GM12878 (cell line): ENCODE measurements around the gene KCNIP2. TPM values are rescaled to one million over a fixed set of nuclear protein-coding genes. Genes with fewer than 3 reads are reported as not detected.

Experiments
- ATAC-seq: fragments of 200-7000 bp; cut with Tn5 transposase; 3 replicates; pipeline ENCODE4 v1.9.1; 2020; ENCODE audit warnings: mild to moderate bottlenecking, moderate library complexity
- BruUV-seq: library from RNA; stranded (reverse); fragments of 400-500 nt; replicated peaks from 2 replicates; lab custom pipeline; 2021; lab: Mats Ljungman, UMichigan
- CTCF ChIA-PET: fragments of 300-600 bp; sonication (Branson Sonifier 250); formaldehyde crosslinking; extraction: SDS; loops from one replicate; lab custom pipeline; 2021; ENCODE audit warnings: inconsistent platforms; lab: Yijun Ruan, JAX
- POLR2A ChIA-PET: fragments of 350-600 bp; formaldehyde crosslinking; extraction: SDS; loops from one replicate; lab custom pipeline; 2021; ENCODE audit warnings: inconsistent platforms; lab: Charles Lee
- RAD21 ChIA-PET: fragments of 300-600 bp; sonication (Branson Sonifier 250); formaldehyde crosslinking; loops from one replicate; lab custom pipeline; 2023; ENCODE audit warnings: antibody characterized with exemption; ENCODE audit not compliant: unreplicated experiment; lab: Charles Lee
- SMC1A ChIA-PET: fragments of 300-600 bp; sonication (Branson Sonifier 250); formaldehyde crosslinking; loops from one replicate; lab custom pipeline; 2023; ENCODE audit not compliant: unreplicated experiment, uncharacterized antibody; lab: Charles Lee
- DNase-seq: peaks from one replicate; pipeline ENCODE4 v3.0.0-alpha.2; 2011; ENCODE audit warnings: low read depth, low spot score
- FAIRE-seq: peaks from 3 replicates; lab custom pipeline; 2011; peaks lifted over from hg19 to GRCh38; lab: Jason Lieb, UNC
- H2AFZ ChIP-seq: 2 replicates; pipeline ENCODE4 v1.6.0; 2011; ENCODE audit warnings: low read depth, low read length, control low read depth; ENCODE audit not compliant: control insufficient read depth
- H3K27ac ChIP-seq: 2 replicates; pipeline ENCODE4 v1.5.1; 2011; ENCODE audit warnings: control low read depth; ENCODE audit not compliant: control insufficient read depth, insufficient read depth
- H3K27me3 ChIP-seq, 2 experiments: replicated peaks in 1 of 2; 2 replicates each; pipeline versions ENCODE4 v1.6.0 to v1.6.1; 2011; ENCODE audit warnings: low read length in 1 of 2; ENCODE audit not compliant: control insufficient read depth in 2 of 2, insufficient read depth in 2 of 2
- H3K36me3 ChIP-seq, 2 experiments: 2 replicates each; pipeline ENCODE4 v1.5.1; 2011; ENCODE audit warnings: low read length in 1 of 2; ENCODE audit not compliant: control insufficient read depth in 2 of 2, insufficient read depth in 2 of 2
- H3K4me1 ChIP-seq: 2 replicates; pipeline ENCODE4 v1.6.1; 2011; ENCODE audit warnings: mild to moderate bottlenecking, low read length, moderate library complexity, mixed read lengths; ENCODE audit not compliant: control insufficient read depth, insufficient read depth
- H3K4me2 ChIP-seq: 2 replicates; pipeline ENCODE4 v1.6.0; 2011; ENCODE audit warnings: control low read depth; ENCODE audit not compliant: control insufficient read depth, insufficient read depth
- H3K4me3 ChIP-seq: fragments of 200-600 bp; sonication (generic); 2 replicates; pipeline ENCODE4 v1.5.1; 2016
- H3K79me2 ChIP-seq: 2 replicates; pipeline ENCODE4 v1.6.0; 2011; ENCODE audit warnings: low read length; ENCODE audit not compliant: control insufficient read depth, insufficient read depth
- H3K9ac ChIP-seq: 2 replicates; pipeline ENCODE4 v1.8.0; 2011; ENCODE audit warnings: low read length, control low read depth, mixed read lengths; ENCODE audit not compliant: control insufficient read depth, insufficient read depth
- H3K9me3 ChIP-seq: replicated peaks from 3 replicates; pipeline ENCODE4 v1.5.1; 2011; ENCODE audit warnings: mild to moderate bottlenecking, low read length; ENCODE audit not compliant: control insufficient read depth, insufficient read depth
- H4K20me1 ChIP-seq: 2 replicates; pipeline ENCODE4 v1.6.0; 2011; ENCODE audit not compliant: control insufficient read depth, insufficient read depth
- ATF3 ChIP-seq: IDR thresholded peaks from 2 replicates; pipeline ENCODE4 v1.6.1; 2011; ENCODE audit warnings: low read depth, mild to moderate bottlenecking, low read length, moderate library complexity, borderline replicate concordance; ENCODE audit errors: extremely low read depth
- BCL3 ChIP-seq: IDR thresholded peaks from 2 replicates; pipeline ENCODE4 v1.6.1; 2011; ENCODE audit warnings: borderline replicate concordance, low read depth, mild to moderate bottlenecking, moderate library complexity, low read length; ENCODE audit not compliant: insufficient read depth, poor library complexity, severe bottlenecking
- BHLHE40 ChIP-seq, 2 experiments: fragments of 450-650 bp in 1 of 2; IDR thresholded peaks; 2 replicates each; pipeline ENCODE4 v1.6.1; 2011 to 2017; ENCODE audit warnings: low read depth in 2 of 2, borderline replicate concordance in 1 of 2, improper control_type of control experiment in 1 of 2, low read length in 1 of 2, mild to moderate bottlenecking in 1 of 2
- CTCF ChIP-seq, 3 experiments: IDR thresholded peaks in 2 of 3; conservative IDR thresholded peaks in 1 of 3; 2 replicates each; pipeline ENCODE4 v1.5.1; 2011; ENCODE audit warnings: low read depth in 3 of 3, low read length in 3 of 3, mild to moderate bottlenecking in 3 of 3, control low read depth in 2 of 3, moderate library complexity in 2 of 3, inconsistent platforms in 1 of 3, mixed read lengths in 1 of 3; ENCODE audit not compliant: control insufficient read depth in 2 of 3, insufficient read depth in 1 of 3; ENCODE audit errors: extremely low read depth in 1 of 3
- FOXM1 ChIP-seq: IDR thresholded peaks from 2 replicates; pipeline ENCODE4 v1.6.1; 2012; ENCODE audit warnings: low read depth, mild to moderate bottlenecking, inconsistent platforms, low read length, moderate library complexity
- HCFC1 ChIP-seq: fragments of 150-350 bp; IDR thresholded peaks from 2 replicates; pipeline ENCODE4 v1.6.1; 2014; ENCODE audit warnings: low read length
- JUND ChIP-seq: IDR thresholded peaks from 2 replicates; pipeline ENCODE4 v1.6.1; 2012; ENCODE audit warnings: low read depth, mild to moderate bottlenecking, low read length, improper control_type of control experiment, moderate library complexity
- KDM1A ChIP-seq: fragments of 200-600 bp; sonication (generic); IDR thresholded peaks from 2 replicates; pipeline ENCODE4 v1.6.1; 2016; ENCODE audit warnings: borderline replicate concordance
- KLF5 ChIP-seq: fragments of 450-650 bp; IDR thresholded peaks from 2 replicates; pipeline ENCODE4 v1.6.1; 2014; ENCODE audit warnings: mild to moderate bottlenecking; ENCODE audit not compliant: partially characterized antibody
- NFIC ChIP-seq: IDR thresholded peaks from 2 replicates; pipeline ENCODE4 v1.6.1; 2012; ENCODE audit warnings: low read depth, mild to moderate bottlenecking, inconsistent platforms, low read length, moderate library complexity
- NFXL1 ChIP-seq: fragments of 450-650 bp; IDR thresholded peaks from 2 replicates; pipeline ENCODE4 v1.6.1; 2017; ENCODE audit warnings: antibody characterized with exemption, mild to moderate bottlenecking, borderline replicate concordance
- PAX5 ChIP-seq: IDR thresholded peaks from 2 replicates; pipeline ENCODE4 v1.6.1; 2011; ENCODE audit warnings: low read depth, low read length, borderline replicate concordance
- POLR2AphosphoS5 ChIP-seq: IDR thresholded peaks from 2 replicates; pipeline ENCODE4 v1.6.1; 2011; ENCODE audit warnings: mild to moderate bottlenecking, low read length, inconsistent platforms
- RAD21 ChIP-seq: IDR thresholded peaks from 2 replicates; pipeline ENCODE4 v1.6.1; 2011; ENCODE audit warnings: mild to moderate bottlenecking, low read depth, low read length, moderate library complexity; ENCODE audit not compliant: insufficient read depth
- SMARCA5 ChIP-seq: fragments of 450-650 bp; IDR thresholded peaks from 2 replicates; pipeline ENCODE4 v1.6.1; 2017; ENCODE audit warnings: mild to moderate bottlenecking
- STAT3 ChIP-seq: IDR thresholded peaks from 2 replicates; pipeline ENCODE4 v1.6.1; 2011; ENCODE audit warnings: low read depth, low read length, improper control_type of control experiment
- ZNF207 ChIP-seq: fragments of 450-650 bp; IDR thresholded peaks from 2 replicates; pipeline ENCODE4 v1.6.1; 2014; ENCODE audit warnings: antibody characterized with exemption, mild to moderate bottlenecking, borderline replicate concordance
- WGBS: methylation state at CpG from one replicate; pipeline ENCODE4 v1.1.6; 2016; ENCODE audit warnings: low lambda C conversion rate; ENCODE audit not compliant: insufficient replicate concordance, insufficient coverage; ENCODE audit errors: missing lambda C conversion rate; 5-methylcytosine and 5-hydroxymethylcytosine counted together
- in situ Hi-C: fragments of 300-500 bp; cut with MboI; formaldehyde crosslinking; loops from 9 replicates; pipeline ENCODE4 v1.14.3; 2018; ENCODE audit warnings: mixed read lengths
- intact Hi-C: fragments of 100-400 bp; cut with micrococcal nuclease; formaldehyde crosslinking; loops from one replicate; pipeline ENCODE4 v1.14.2; 2022; ENCODE audit not compliant: unreplicated experiment
- polyA plus RNA-seq, 11 experiments: library from polyadenylated mRNA; depleted of rRNA in 4 of 11; unstranded in 6 of 11; stranded (reverse) in 5 of 11; fragments of >200 nt; fragmentation: Nextera tagmentation in 4 of 11; fragmentation: Illumina TruSeq in 1 of 11; extraction: Ambion mirVana in 4 of 11; extraction: Trizol in 1 of 11; gene quantifications; 1 replicate in 1 of 11; 2 replicates in 10 of 11; pipeline versions ENCODE4 v1.2.1 to v1.2.3, GENCODE V29; 2011 to 2016; ENCODE audit warnings: inconsistent platforms in 2 of 11, missing spikeins in 2 of 11, low read depth in 1 of 11
- total RNA-seq, 4 experiments: library from RNA; depleted of rRNA in 3 of 4; stranded (reverse); fragments of >200 nt in 3 of 4; fragmentation: Illumina TruSeq in 1 of 4; extraction: Trizol in 1 of 4; gene quantifications; 2 replicates each; pipeline versions ENCODE4 v1.2.1 to v1.2.3, GENCODE V29; 2013 to 2021
- TF ChIP-seq, protein P1 (sequence below): IDR thresholded peaks from 2 replicates; pipeline ENCODE4 v1.6.1; 2012; ENCODE audit warnings: low read depth, low read length, improper control_type of control experiment

KCNIP2 gene
- total and polyA plus RNA-seq, 10 of the 15 experiments (the other 5 are each of a cell fraction or from before 2014, with no cell fraction given) = 0.46 to 4.3 (median 1.7) TPM

- Histone ChIP-seq H4K20me1 (no peaks in the 10 kb centered on the region), H3K36me3 (peaks cover 0 to 6% of the 10 kb centered on the region in 2 experiments; a peak in 2 of 4 replicates), H2AFZ (no peak overlapping the region), H3K4me3 (no peak overlapping the region; the same call in 1 of the 2 replicates), H3K9me3 (no peaks in the 10 kb centered on the region), H3K27me3 (peaks cover 0 to 2% of the 10 kb centered on the region in 2 experiments; a peak in 2 of 4 replicates), H3K79me2 (peaks cover 11% of the 10 kb centered on the region), H3K27ac (no peak overlapping the region), H3K4me2 (peak overlapping the region; percentile 97), H3K9ac (no peak overlapping the region), H3K4me1 (peaks cover 41% of the 10 kb centered on the region)
- ATAC-seq (peak; percentile 67), FAIRE-seq (peak; percentile 57), DNase-seq (peak; percentile 25)
- in situ Hi-C loops (loop anchor here (5.0 kb wide), 2 partner anchors 174 to 569 kb away; no protein-coding TSS in a partner anchor), intact Hi-C loops (loop anchor here (1.0 to 10.0 kb wide), 6 partner anchors 89 to 620 kb away; partner anchors contain the start of gene BTRC)
- ChIA-PET RAD21 (interaction anchor here (0.5 to 7.9 kb wide), 27 partner anchors 30 to 568 kb away, joined by 3 to 172 read pairs (median 4); partner anchors contain the start of genes DPCD and POLL), POLR2A (interaction anchor here (0.6 to 1.7 kb wide), 4 partner anchors 33 to 180 kb away, joined by 3 to 6 read pairs (median 3); no protein-coding TSS in a partner anchor), SMC1A (interaction anchor here (0.6 to 7.9 kb wide), 26 partner anchors 15 to 568 kb away, joined by 3 to 139 read pairs (median 4); partner anchors contain the start of genes DPCD, OGA and POLL), CTCF (interaction anchor here (0.5 to 9.8 kb wide), 64 partner anchors 9 to 567 kb away, joined by 3 to 334 read pairs (median 5); partner anchors contain the start of genes DPCD, FBXW4, OGA and POLL)
- WGBS = 55% methylated on average over 14 of the region's 14 CpGs
- BruUV-seq = no TSS peak
- TF ChIP-seq NFIC (no peak), BCL3 (no peak), FOXM1 (no peak), SMARCA5 (peak; percentile 67; the same call in 1 of the 2 replicates), BHLHE40 (IDR thresholded peaks at IDR 0.05; ENCODE audit: borderline replicate concordance in 1 of 2, low read depth in 2 of 2, low read length in 1 of 2) (peak in 1 of 2 experiments; percentile 37; a peak in 1 of 4 replicates), PAX5 (peak; percentile 92), JUND (no peak), NFXL1 (no peak), KLF5 (no peak), KDM1A (no peak), POLR2AphosphoS5 (no peak), ATF3 (no peak), RAD21 (peak; percentile 87), STAT3 (no peak), ZNF207 (no peak), CTCF (IDR thresholded peaks at IDR 0.05 in 2 of 3, conservative IDR thresholded peaks at IDR 0.05 in 1 of 3; ENCODE audit: control insufficient read depth in 2 of 3, extremely low read depth in 1 of 3, insufficient read depth in 1 of 3, low read depth in 3 of 3, low read length in 3 of 3) (peak; percentile 93 to 95 (median 93); a peak in 5 of 6 replicates), HCFC1 (no peak)
- TF ChIP-seq, protein P1, sequence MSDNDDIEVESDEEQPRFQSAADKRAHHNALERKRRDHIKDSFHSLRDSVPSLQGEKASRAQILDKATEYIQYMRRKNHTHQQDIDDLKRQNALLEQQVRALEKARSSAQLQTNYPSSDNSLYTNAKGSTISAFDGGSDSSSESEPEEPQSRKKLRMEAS = no peak
These were observed 62.6 kb downstream of the KCNIP2 start for GRCh38 chr10:101780818-101781654.
